DMS53 treated with DMSO at 0.1 percent for 48 hours (cell line): Measurements from ENCODE around the gene METAP1D.

Experiments used
- DNase-seq: peaks from one replicate; lab custom pipeline; 2025; ENCODE audit not compliant: unreplicated experiment; lab: John Stamatoyannopoulos, UW

The METAP1D gene

GRCh38 chr2:172090044-172090961, 90.5 kb downstream of the METAP1D start:
- no peak for DNase-seq

GRCh38 chr2:172091000-172091641, 91.4 kb downstream of the METAP1D start:
- DNase-seq, result no peak

- no peak for DNase-seq
Observed at GRCh38 chr2:172091761-172092566, 92.2 kb downstream of the METAP1D start.

- no peak for DNase-seq
Observed at GRCh38 chr2:172092716-172093415, 93.1 kb downstream of the METAP1D start.

- no peak for DNase-seq
Observed at GRCh38 chr2:172093416-172094293, 93.9 kb downstream of the METAP1D start.

- DNase-seq, result no peak
Observed at GRCh38 chr2:172094294-172095145, 94.8 kb downstream of the METAP1D start.

GRCh38 chr2:172095146-172095904, 95.6 kb downstream of the METAP1D start:
- no peak for DNase-seq

GRCh38 chr2:172095905-172096625, 96.3 kb downstream of the METAP1D start:
- peak; percentile 27 for DNase-seq

- peak; percentile 36 for DNase-seq
Observed at GRCh38 chr2:172096626-172097547, 97.1 kb downstream of the METAP1D start.

- no peak for DNase-seq
Observed at GRCh38 chr2:172097557-172098131, 97.9 kb downstream of the METAP1D start.

GRCh38 chr2:172098287-172098649, 98.5 kb downstream of the METAP1D start:
- DNase-seq, result no peak

GRCh38 chr2:172098650-172099471, 99.1 kb downstream of the METAP1D start:
- no peak for DNase-seq

GRCh38 chr2:172099472-172100079, 99.8 kb downstream of the METAP1D start:
- DNase-seq, result no peak

- DNase-seq, result no peak
Observed at GRCh38 chr2:172100080-172100934, 100.6 kb downstream of the METAP1D start.
